Activated naive CD8-positive, alpha-beta T cell (primary cell): ENCODE results near the gene POTEH.
"Not testable (repeated sequence)": the region's sequence is repeated elsewhere in the genome, so short reads cannot be mapped to it uniquely, and the experiment has no call there.

ENCODE experiments used
- H3K27ac Mint-ChIP-seq: one replicate; pipeline ENCODE4 v1.8.0; 2021; ENCODE audit warnings: mixed read lengths
- H3K27me3 Mint-ChIP-seq: one replicate; pipeline ENCODE4 v1.8.0; 2021; ENCODE audit warnings: mixed read lengths
- H3K36me3 Mint-ChIP-seq: one replicate; pipeline ENCODE4 v1.8.0; 2021; ENCODE audit warnings: mixed read lengths
- H3K4me1 Mint-ChIP-seq: one replicate; pipeline ENCODE4 v1.8.0; 2021; ENCODE audit warnings: low read depth, mixed read lengths
- H3K4me3 Mint-ChIP-seq: one replicate; pipeline ENCODE4 v1.8.0; 2021; ENCODE audit warnings: mild to moderate bottlenecking, mixed read lengths
- H3K9me3 Mint-ChIP-seq: one replicate; pipeline ENCODE4 v1.8.0; 2021; ENCODE audit warnings: low read depth, mixed read lengths

POTEH gene

DNA sequence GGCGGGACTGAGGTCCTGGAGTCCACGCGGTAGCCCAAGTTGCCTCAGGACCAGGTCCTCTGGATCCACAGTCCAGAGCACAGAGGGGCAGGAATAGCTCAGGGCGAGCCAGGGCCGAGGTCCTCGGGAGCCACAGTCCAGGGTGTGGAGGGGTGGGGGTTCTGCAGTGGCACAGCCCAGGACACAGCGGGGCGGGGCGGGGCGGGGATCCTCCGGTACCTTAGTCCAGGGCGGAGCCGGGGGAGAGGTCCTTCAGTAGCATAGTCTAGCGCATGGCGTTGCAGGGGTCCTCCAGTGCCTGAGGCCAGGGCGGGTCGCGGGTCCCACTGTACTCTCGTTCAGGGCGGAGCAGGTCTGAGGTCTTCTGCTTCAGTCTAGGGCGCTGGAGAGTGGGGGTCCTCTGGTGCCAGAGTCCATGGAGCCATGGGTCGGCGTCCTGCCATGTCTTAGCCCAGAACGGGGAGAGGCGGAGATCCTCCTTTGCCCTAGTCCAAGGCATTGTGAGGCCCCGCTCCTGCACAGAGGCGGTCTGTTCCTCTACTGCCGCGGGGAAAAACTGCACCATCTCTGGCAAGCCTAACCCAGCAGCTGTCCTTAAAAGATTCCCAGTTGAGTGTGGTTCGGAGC, 71.4 kb downstream of the POTEH start:
- not testable (repeated sequence) for H3K9me3 Mint-ChIP-seq, H3K4me3 Mint-ChIP-seq, H3K27ac Mint-ChIP-seq, H3K4me1 Mint-ChIP-seq, H3K36me3 Mint-ChIP-seq, H3K27me3 Mint-ChIP-seq

DNA sequence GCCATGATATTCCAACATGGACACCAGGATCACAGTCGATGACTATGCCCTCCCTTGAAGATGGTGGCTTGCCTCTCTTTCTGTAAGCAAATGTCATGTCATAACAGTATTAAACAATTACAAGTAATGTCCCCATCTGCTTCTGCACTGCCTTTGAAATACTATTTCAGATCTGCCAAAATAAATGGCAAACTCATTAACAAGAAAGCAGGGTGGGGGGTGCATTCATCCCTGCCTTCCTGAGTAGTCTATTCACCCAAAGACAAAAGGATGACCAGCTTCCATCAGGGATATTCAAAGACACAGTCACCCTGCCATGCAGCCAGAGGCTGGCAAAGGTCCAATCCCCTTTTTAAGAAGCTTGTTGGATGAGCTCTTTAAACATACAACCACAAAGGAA, 73.7 kb downstream of the POTEH start:
- not testable (repeated sequence) for H3K36me3 Mint-ChIP-seq, H3K4me3 Mint-ChIP-seq, H3K4me1 Mint-ChIP-seq, H3K9me3 Mint-ChIP-seq, H3K27ac Mint-ChIP-seq, H3K27me3 Mint-ChIP-seq
